Muscle layer of duodenum (tissue), 2 donors: ENCODE results near the gene ZNF512B.
"Not testable (repeated sequence)": the region's sequence is repeated elsewhere in the genome, so short reads cannot be mapped to it uniquely, and the experiment has no call there.

Source experiments
- H3K27ac ChIP-seq: one replicate; pipeline ENCODE4 v1.7.0; 2013; ENCODE audit warnings: mild to moderate bottlenecking, low read length
- H3K27me3 ChIP-seq: one replicate; pipeline ENCODE4 v1.7.0; 2013; ENCODE audit warnings: low read depth, mild to moderate bottlenecking, control low read depth, low read length
- H3K36me3 ChIP-seq, 2 donors: one replicate each; pipeline ENCODE4 v1.7.0; 2013; ENCODE audit warnings: low read length in 2 of 2, control low read depth in 1 of 2, mild to moderate bottlenecking in 1 of 2; ENCODE audit not compliant: insufficient read depth in 2 of 2, control insufficient read depth in 1 of 2
- H3K4me1 ChIP-seq, 2 donors: one replicate each; pipeline ENCODE4 v1.7.0; 2013; ENCODE audit warnings: low read length in 2 of 2, mild to moderate bottlenecking in 2 of 2, control low read depth in 1 of 2, moderate library complexity in 1 of 2; ENCODE audit not compliant: insufficient read depth in 2 of 2, control insufficient read depth in 1 of 2
- H3K4me3 ChIP-seq, 2 donors: one replicate each; pipeline ENCODE4 v1.7.0; 2013; ENCODE audit warnings: low read length in 2 of 2, low read depth in 1 of 2, mild to moderate bottlenecking in 1 of 2
- H3K9me3 ChIP-seq, 2 donors: one replicate each; pipeline ENCODE4 v1.7.0; 2013; ENCODE audit warnings: low read length in 2 of 2, control low read depth in 1 of 2, mild to moderate bottlenecking in 1 of 2; ENCODE audit not compliant: control insufficient read depth in 1 of 2
- donor health status: healthy.

Gene ZNF512B

GRCh38 chr20:63933646-63934045 lies 36.1 kb downstream of the ZNF512B start:
- H3K9me3 ChIP-seq = no peaks in the 10 kb centered on the region
- no peak overlapping the region for H3K4me3 ChIP-seq
- peaks cover 39 to 60% of the 10 kb centered on the region in 2 donors for H3K36me3 ChIP-seq
- no peaks in the 10 kb centered on the region for H3K27me3 ChIP-seq
- H3K4me1 ChIP-seq = no peaks in the 10 kb centered on the region
- no peak overlapping the region for H3K27ac ChIP-seq

GRCh38 chr20:63932606-63933160 lies 37.0 kb downstream of the ZNF512B start:
- Histone ChIP-seq H3K9me3 (no peaks in the 10 kb centered on the region), H3K27me3 (no peaks in the 10 kb centered on the region), H3K27ac (no peak overlapping the region), H3K4me1 (no peaks in the 10 kb centered on the region), H3K4me3 (no peak overlapping the region), H3K36me3 (peaks cover 47 to 67% of the 10 kb centered on the region in 2 donors)

GRCh38 chr20:63931735-63932134 lies 38.0 kb downstream of the ZNF512B start:
- no peaks in the 10 kb centered on the region for H3K9me3 ChIP-seq
- H3K27me3 ChIP-seq = no peaks in the 10 kb centered on the region
- H3K4me1 ChIP-seq = no peaks in the 10 kb centered on the region
- H3K4me3 ChIP-seq = no peak overlapping the region
- H3K36me3 ChIP-seq = peaks cover 47 to 68% of the 10 kb centered on the region in 2 donors
- H3K27ac ChIP-seq = no peak overlapping the region

GRCh38 chr20:63930971-63931553 lies 38.7 kb downstream of the ZNF512B start:
- no peak overlapping the region for H3K27ac ChIP-seq
- H3K27me3 ChIP-seq = no peaks in the 10 kb centered on the region
- no peaks in the 10 kb centered on the region for H3K9me3 ChIP-seq
- no peaks in the 10 kb centered on the region for H3K4me1 ChIP-seq
- H3K4me3 ChIP-seq = no peak overlapping the region
- peaks cover 47 to 72% of the 10 kb centered on the region in 2 donors for H3K36me3 ChIP-seq

GRCh38 chr20:63929473-63929883 lies 40.3 kb downstream of the ZNF512B start:
- H3K36me3 ChIP-seq = peaks cover 39 to 58% of the 10 kb centered on the region in 2 donors
- H3K27me3 ChIP-seq, H3K27ac ChIP-seq, H3K4me1 ChIP-seq, H3K4me3 ChIP-seq, H3K9me3 ChIP-seq: not testable (repeated sequence)

- Histone ChIP-seq H3K27ac (no peak overlapping the region), H3K36me3 (peaks cover 38 to 58% of the 10 kb centered on the region in 2 donors), H3K4me3 (no peak overlapping the region), H3K4me1 (no peaks in the 10 kb centered on the region), H3K9me3 (no peaks in the 10 kb centered on the region), H3K27me3 (no peaks in the 10 kb centered on the region)
Measured at GRCh38 chr20:63929071-63929470, 40.7 kb downstream of the ZNF512B start.

GRCh38 chr20:63926298-63926697 lies 43.4 kb downstream of the ZNF512B start:
- peaks cover 27 to 39% of the 10 kb centered on the region in 2 donors for H3K36me3 ChIP-seq
- H3K4me1 ChIP-seq = no peaks in the 10 kb centered on the region
- H3K27me3 ChIP-seq = no peaks in the 10 kb centered on the region
- no peak overlapping the region for H3K27ac ChIP-seq
- H3K9me3 ChIP-seq = no peaks in the 10 kb centered on the region
- H3K4me3 ChIP-seq = no peak overlapping the region

- Histone ChIP-seq H3K27ac (no peak overlapping the region), H3K4me1 (no peaks in the 10 kb centered on the region), H3K36me3 (peaks cover 13 to 24% of the 10 kb centered on the region in 2 donors), H3K9me3 (no peaks in the 10 kb centered on the region), H3K4me3 (no peak overlapping the region), H3K27me3 (no peaks in the 10 kb centered on the region)
Measured at GRCh38 chr20:63924241-63924640, 45.5 kb downstream of the ZNF512B start.

GRCh38 chr20:63923651-63924050 lies 46.1 kb downstream of the ZNF512B start:
- Histone ChIP-seq H3K27me3 (no peaks in the 10 kb centered on the region), H3K4me1 (no peaks in the 10 kb centered on the region), H3K4me3 (no peak overlapping the region), H3K36me3 (peaks cover 8 to 23% of the 10 kb centered on the region in 2 donors), H3K27ac (no peak overlapping the region), H3K9me3 (no peaks in the 10 kb centered on the region)

- Histone ChIP-seq H3K27me3 (no peaks in the 10 kb centered on the region), H3K9me3 (no peaks in the 10 kb centered on the region), H3K4me3 (no peak overlapping the region), H3K27ac (no peak overlapping the region), H3K36me3 (peaks cover 3 to 17% of the 10 kb centered on the region in 2 donors), H3K4me1 (no peaks in the 10 kb centered on the region)
Measured at GRCh38 chr20:63920226-63920625, 49.5 kb downstream of the ZNF512B start.

- H3K4me3 ChIP-seq = no peak overlapping the region
- no peaks in the 10 kb centered on the region for H3K27me3 ChIP-seq
- no peaks in the 10 kb centered on the region for H3K4me1 ChIP-seq
- H3K36me3 ChIP-seq = peaks cover 3 to 17% of the 10 kb centered on the region in 2 donors
- H3K27ac ChIP-seq = no peak overlapping the region
- no peaks in the 10 kb centered on the region for H3K9me3 ChIP-seq
Measured at GRCh38 chr20:63919130-63919529, 50.6 kb downstream of the ZNF512B start.

GRCh38 chr20:63917811-63918210 lies 51.9 kb downstream of the ZNF512B start:
- no peak overlapping the region for H3K27ac ChIP-seq
- no peaks in the 10 kb centered on the region for H3K9me3 ChIP-seq
- peaks cover 3 to 17% of the 10 kb centered on the region in 2 donors for H3K36me3 ChIP-seq
- H3K4me3 ChIP-seq = no peak overlapping the region
- H3K27me3 ChIP-seq = no peaks in the 10 kb centered on the region
- no peaks in the 10 kb centered on the region for H3K4me1 ChIP-seq
